GM12872 (cell line): ENCODE data around the gene ENAH.

Experiments used
- CTCF ChIP-seq: IDR thresholded peaks from 3 replicates; pipeline ENCODE4 v1.5.1; 2011; ENCODE audit warnings: low read depth, mild to moderate bottlenecking, low read length, moderate library complexity; ENCODE audit not compliant: insufficient read depth

Gene ENAH

GRCh38 chr1:225573216-225573615 lies 79.7 kb downstream of the ENAH start:
- TF ChIP-seq CTCF = no peak

- no peak for TF ChIP-seq CTCF
Measured at GRCh38 chr1:225572422-225572821, 80.5 kb downstream of the ENAH start.

GRCh38 chr1:225567789-225568188 lies 85.1 kb downstream of the ENAH start:
- TF ChIP-seq CTCF = no peak

- TF ChIP-seq CTCF = no peak
Measured at GRCh38 chr1:225565847-225566246, 87.1 kb downstream of the ENAH start.

- no peak for TF ChIP-seq CTCF
Measured at GRCh38 chr1:225561675-225562074, 91.2 kb downstream of the ENAH start.

- TF ChIP-seq CTCF = no peak
Measured at GRCh38 chr1:225559902-225560301, 93.0 kb downstream of the ENAH start.

- no peak for TF ChIP-seq CTCF
Measured at GRCh38 chr1:225559326-225559725, 93.6 kb downstream of the ENAH start.

GRCh38 chr1:225556694-225557093 lies 96.2 kb downstream of the ENAH start:
- no peak for TF ChIP-seq CTCF
